HepG2 (cell line): ENCODE results near the gene HS3ST2. TPM values are rescaled to one million over a fixed set of nuclear protein-coding genes. Genes with fewer than 3 reads are reported as not detected.

Experiments used
- ATAC-seq: fragments of 200-7000 bp; cut with Tn5 transposase; 3 replicates; pipeline ENCODE4 v1.9.1; 2020; ENCODE audit warnings: mild to moderate bottlenecking, moderate library complexity
- BruUV-seq: library from RNA; stranded (reverse); fragments of 400-500 nt; replicated peaks from 2 replicates; lab custom pipeline; 2021; lab: Mats Ljungman, UMichigan
- CTCF ChIA-PET: fragments of 300-600 bp; formaldehyde crosslinking; extraction: SDS; loops from one replicate; lab custom pipeline; 2021; ENCODE audit warnings: low total read pairs, inconsistent platforms, low intra/inter-chr PET ratio; lab: Yijun Ruan, JAX
- POLR2A ChIA-PET: fragments of 350-600 bp; sonication (Branson Sonifier 250); formaldehyde crosslinking; loops from one replicate; lab custom pipeline; 2020; ENCODE audit warnings: antibody characterized with exemption, inconsistent platforms; lab: Yijun Ruan, JAX
- DNase-seq: peaks from one replicate; pipeline ENCODE4 v3.0.0-alpha.2; 2015; ENCODE audit warnings: low spot score
- FAIRE-seq: peaks from 3 replicates; lab custom pipeline; 2011; peaks lifted over from hg19 to GRCh38; lab: Jason Lieb, UNC
- H2AFZ ChIP-seq: one replicate; pipeline ENCODE4 v1.6.1; 2011; ENCODE audit warnings: low read length, inconsistent platforms
- H3K27ac ChIP-seq: fragments of 300-600 bp; 3 replicates; pipeline ENCODE4 v1.8.0; 2011; ENCODE audit warnings: mixed run types, mild to moderate bottlenecking, mixed read lengths, low read length, inconsistent platforms; ENCODE audit not compliant: insufficient read depth; ENCODE audit errors: extremely low read length
- H3K27me3 ChIP-seq, 2 experiments: fragments of 200-600 bp in 1 of 2; 2 replicates in 1 of 2; 3 replicates in 1 of 2; pipeline versions ENCODE4 v1.6.0 to v1.8.0; 2011; ENCODE audit warnings: low read length in 2 of 2, mild to moderate bottlenecking in 2 of 2, moderate library complexity in 2 of 2, inconsistent platforms in 1 of 2; ENCODE audit not compliant: insufficient read depth in 2 of 2, control insufficient read depth in 1 of 2
- H3K36me3 ChIP-seq, 2 experiments: fragments of 200-600 bp in 1 of 2; replicated peaks in 1 of 2; 2 replicates in 1 of 2; 3 replicates in 1 of 2; pipeline versions ENCODE4 v1.5.1 to v1.8.0; 2011; ENCODE audit warnings: low read length in 2 of 2, inconsistent platforms in 1 of 2; ENCODE audit not compliant: insufficient read depth in 2 of 2, control insufficient read depth in 1 of 2
- H3K4me1 ChIP-seq: 2 replicates; pipeline ENCODE4 v1.5.1; 2012; ENCODE audit warnings: low read length, inconsistent platforms; ENCODE audit not compliant: insufficient read depth
- H3K4me2 ChIP-seq: 2 replicates; pipeline ENCODE4 v1.6.0; 2011; ENCODE audit warnings: low read depth, low read length, inconsistent platforms
- H3K4me3 ChIP-seq, 3 experiments: fragments of 200-600 bp in 1 of 3; sonication (generic), shearing (Covaris generic) in 1 of 3; replicated peaks in 1 of 3; 2 replicates each; pipeline ENCODE4 v1.5.1; 2011 to 2016; ENCODE audit warnings: low read length in 3 of 3, inconsistent platforms in 2 of 3, low read depth in 2 of 3, mild to moderate bottlenecking in 2 of 3, control low read depth in 1 of 3, mixed read lengths in 1 of 3; ENCODE audit not compliant: insufficient read depth in 1 of 3
- H3K79me2 ChIP-seq: one replicate; pipeline ENCODE4 v1.6.1; 2011; ENCODE audit warnings: low read length, inconsistent platforms; ENCODE audit not compliant: insufficient read depth
- H3K9ac ChIP-seq: 2 replicates; pipeline ENCODE4 v1.6.0; 2011; ENCODE audit warnings: mild to moderate bottlenecking, low read depth, low read length, inconsistent platforms; ENCODE audit not compliant: insufficient read depth
- H3K9me3 ChIP-seq: 2 replicates; pipeline ENCODE4 v1.5.1; 2012; ENCODE audit warnings: mild to moderate bottlenecking, low read length
- H4K20me1 ChIP-seq: 2 replicates; pipeline ENCODE4 v1.6.0; 2011; ENCODE audit warnings: inconsistent platforms, mild to moderate bottlenecking, low read length, moderate library complexity; ENCODE audit not compliant: insufficient read depth
- CSRNP1 ChIP-seq: sonication (generic); formaldehyde crosslinking; IDR thresholded peaks from 2 replicates; pipeline ENCODE4 v1.8.1; 2023; ENCODE audit warnings: mild to moderate bottlenecking, missing genetic modification reagents
- GLI4 ChIP-seq: sonication (generic); formaldehyde crosslinking; IDR thresholded peaks from 2 replicates; pipeline ENCODE4 v1.5.1; 2020; ENCODE audit warnings: missing genetic modification reagents, mild to moderate bottlenecking, moderate library complexity, borderline replicate concordance
- ISL2 ChIP-seq: sonication (generic); formaldehyde crosslinking; IDR thresholded peaks from 2 replicates; pipeline ENCODE4 v1.5.0; 2020; ENCODE audit warnings: missing genetic modification reagents
- MAFF ChIP-seq: IDR thresholded peaks from 2 replicates; pipeline ENCODE4 v1.6.1; 2011; ENCODE audit warnings: low read depth, low read length, improper control_type of control experiment
- MAFK ChIP-seq, 2 experiments: IDR thresholded peaks in 1 of 2; conservative IDR thresholded peaks in 1 of 2; 2 replicates each; pipeline ENCODE4 v1.6.1; 2011; ENCODE audit warnings: improper control_type of control experiment in 2 of 2, low read length in 2 of 2
- ZBTB49 ChIP-seq: sonication (generic); formaldehyde crosslinking; IDR thresholded peaks from 2 replicates; pipeline ENCODE4 v1.4.0; 2020; ENCODE audit warnings: missing genetic modification reagents, borderline replicate concordance
- ZXDC ChIP-seq: sonication (generic); formaldehyde crosslinking; IDR thresholded peaks from 2 replicates; pipeline ENCODE4 v1.5.0; 2020; ENCODE audit warnings: mild to moderate bottlenecking, missing genetic modification reagents
- WGBS: methylation state at CpG from one replicate; pipeline ENCODE4 v1.1.6; 2017; ENCODE audit warnings: low lambda C conversion rate; 5-methylcytosine and 5-hydroxymethylcytosine counted together
- in situ Hi-C: cut with HindIII; loops from 2 replicates; pipeline ENCODE4 v1.10.0; 2017; ENCODE audit warnings: low pct_unique_long_range_greater_than_20kb; ENCODE audit not compliant: extremely low pct_ligation_motif_present
- intact Hi-C: fragments of 100-400 bp; cut with micrococcal nuclease; formaldehyde crosslinking; loops from one replicate; pipeline ENCODE4 v1.10.0; 2022; ENCODE audit not compliant: unreplicated experiment
- polyA plus RNA-seq, 8 experiments: library from polyadenylated mRNA; depleted of rRNA in 3 of 8; stranded (reverse) in 7 of 8; unstranded in 1 of 8; fragments of >200 nt; fragmentation: Illumina TruSeq in 4 of 8; extraction: Trizol in 4 of 8; gene quantifications; 2 replicates each; pipeline versions ENCODE4 v1.2.1 to v1.2.3, GENCODE V29; 2011 to 2016; ENCODE audit warnings: low read depth in 4 of 8, missing spikeins in 1 of 8, mixed read lengths in 1 of 8; ENCODE audit not compliant: insufficient read depth in 1 of 8
- total RNA-seq, 5 experiments: library from RNA; depleted of rRNA; stranded (reverse); fragments of >200 nt; fragmentation: Illumina TruSeq; extraction: Trizol; gene quantifications; 2 replicates each; pipeline ENCODE4 v1.2.3, GENCODE V29; 2016; ENCODE audit warnings: low read depth in 1 of 5

HS3ST2 gene
- total and polyA plus RNA-seq, 2 of the 13 experiments (the other 11 are each of a cell fraction or from before 2014, with no cell fraction given): not detected

DNA sequence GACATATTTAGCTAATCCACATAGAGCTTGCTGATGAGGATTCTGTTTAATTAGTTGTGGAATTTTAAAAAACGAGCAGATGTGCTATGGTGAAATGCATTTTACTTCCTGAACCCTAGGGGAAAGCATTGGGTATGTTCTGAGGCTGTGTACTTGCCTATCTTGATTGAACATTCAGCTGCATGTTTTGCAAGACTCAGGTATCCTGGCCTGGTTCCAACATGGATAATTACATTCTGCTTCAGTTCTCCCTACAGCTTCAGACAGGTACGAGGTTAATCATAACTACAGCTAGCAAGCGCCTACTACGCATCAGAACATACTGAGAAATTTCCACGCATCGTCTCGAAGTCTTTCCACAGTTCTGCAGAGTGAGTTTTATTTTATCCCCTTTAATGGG lies 77.0 kb downstream of the HS3ST2 start (continued):
- TF ChIP-seq ZBTB49 (CRISPR knock-in tag) (no peak), ZXDC (CRISPR knock-in tag) (no peak)

DNA sequence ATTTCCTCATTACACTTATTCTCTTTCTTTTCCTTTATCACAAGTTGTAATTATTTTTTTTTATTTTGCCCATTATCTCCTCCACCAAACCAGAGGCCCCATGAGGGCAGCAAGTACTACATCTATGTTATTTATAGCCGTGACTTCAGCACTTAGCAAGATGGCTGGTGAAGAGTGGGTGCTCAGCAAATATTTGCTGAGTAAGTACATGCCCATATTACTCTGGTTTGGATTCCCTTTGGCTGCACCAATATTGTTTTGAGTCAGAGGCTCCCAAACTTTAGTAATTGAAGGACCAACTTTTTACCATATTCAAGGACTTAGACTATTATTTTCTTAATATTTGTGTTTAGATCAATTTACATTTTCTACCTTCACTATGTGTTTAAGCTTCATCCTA lies 83.2 kb downstream of the HS3ST2 start:
- BruUV-seq: no TSS peak
- 0% methylated on average over 1 of the region's 1 CpG for WGBS
- no peak overlapping the region for H3K4me3 ChIP-seq
- H3K36me3 ChIP-seq: no peaks in the 10 kb centered on the region
- H3K79me2 ChIP-seq: no peaks in the 10 kb centered on the region
- H3K4me2 ChIP-seq: no peak overlapping the region
- no peak for TF ChIP-seq GLI4 (CRISPR knock-in tag)
- TF ChIP-seq MAFF: peak; percentile 51; the same call in 1 of the 2 replicates
- TF ChIP-seq MAFK (conservative IDR thresholded peaks at IDR 0.05 in 1 of 2, IDR thresholded peaks at IDR 0.05 in 1 of 2; ENCODE audit: low read length in 2 of 2): peak; percentile 47 to 73; a peak in 3 of 4 replicates
- no peak for TF ChIP-seq ISL2 (CRISPR knock-in tag)
- no peak for TF ChIP-seq CSRNP1 (CRISPR knock-in tag)
- ChIA-PET POLR2A (no interaction called here), CTCF (no interaction called here)
- DNase-seq (no peak), ATAC-seq (no peak), FAIRE-seq (no peak)
- no peaks in the 10 kb centered on the region for H4K20me1 ChIP-seq
- peaks cover 3 to 23% of the 10 kb centered on the region in 2 experiments; a peak in 3 of 5 replicates for H3K27me3 ChIP-seq
- no peak overlapping the region for H2AFZ ChIP-seq
- H3K4me1 ChIP-seq: no peaks in the 10 kb centered on the region
- in situ Hi-C loops (loop anchor here (5.0 kb wide), 1 partner anchor 50 kb away; no protein-coding TSS in a partner anchor), intact Hi-C loops (loop anchor here (5.0 to 10.0 kb wide), 2 partner anchors 260 to 288 kb away; partner anchors contain the start of gene SCNN1G)
- no peak overlapping the region for H3K9ac ChIP-seq
- H3K27ac ChIP-seq: no peak overlapping the region
- H3K9me3 ChIP-seq: no peaks in the 10 kb centered on the region
